Measurements from ENCODE around the gene FAM241B.

DNA sequence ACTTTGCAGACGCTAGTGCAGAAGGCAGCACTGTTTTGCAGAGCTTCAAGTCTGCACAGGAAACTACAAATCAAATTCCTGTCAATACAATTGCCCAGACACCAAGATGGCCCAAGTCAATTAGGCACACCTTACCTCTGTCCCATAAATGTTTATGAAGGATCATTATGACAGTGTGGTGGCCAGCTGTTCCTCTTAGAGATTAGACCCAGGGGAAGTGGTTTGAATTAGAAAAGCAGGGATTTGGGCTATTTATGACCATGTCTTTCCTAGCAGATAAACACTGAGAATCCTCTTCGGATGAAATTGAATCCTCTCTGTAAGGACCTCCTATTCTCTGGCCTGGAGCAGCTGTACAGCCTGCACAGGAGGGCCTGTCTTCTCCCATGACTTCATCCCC lies 46.9 kb upstream of the FAM241B start:
- TF ChIP-seq, protein P1, sequence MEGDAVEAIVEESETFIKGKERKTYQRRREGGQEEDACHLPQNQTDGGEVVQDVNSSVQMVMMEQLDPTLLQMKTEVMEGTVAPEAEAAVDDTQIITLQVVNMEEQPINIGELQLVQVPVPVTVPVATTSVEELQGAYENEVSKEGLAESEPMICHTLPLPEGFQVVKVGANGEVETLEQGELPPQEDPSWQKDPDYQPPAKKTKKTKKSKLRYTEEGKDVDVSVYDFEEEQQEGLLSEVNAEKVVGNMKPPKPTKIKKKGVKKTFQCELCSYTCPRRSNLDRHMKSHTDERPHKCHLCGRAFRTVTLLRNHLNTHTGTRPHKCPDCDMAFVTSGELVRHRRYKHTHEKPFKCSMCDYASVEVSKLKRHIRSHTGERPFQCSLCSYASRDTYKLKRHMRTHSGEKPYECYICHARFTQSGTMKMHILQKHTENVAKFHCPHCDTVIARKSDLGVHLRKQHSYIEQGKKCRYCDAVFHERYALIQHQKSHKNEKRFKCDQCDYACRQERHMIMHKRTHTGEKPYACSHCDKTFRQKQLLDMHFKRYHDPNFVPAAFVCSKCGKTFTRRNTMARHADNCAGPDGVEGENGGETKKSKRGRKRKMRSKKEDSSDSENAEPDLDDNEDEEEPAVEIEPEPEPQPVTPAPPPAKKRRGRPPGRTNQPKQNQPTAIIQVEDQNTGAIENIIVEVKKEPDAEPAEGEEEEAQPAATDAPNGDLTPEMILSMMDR (IDR thresholded peaks at IDR 0.05; ENCODE audit: low read length): no peak
- TF ChIP-seq EZH2 (IDR thresholded peaks at IDR 0.05; ENCODE audit: borderline replicate concordance, low read length): no peak
